H1 (cell line): ENCODE results near the gene AFF1. TPM values are rescaled to one million over a fixed set of nuclear protein-coding genes. Genes with fewer than 3 reads are reported as not detected.

Source experiments
- CTCF ChIA-PET: fragments of 300-600 bp; sonication (Branson Sonifier 250); formaldehyde crosslinking; loops from one replicate; lab custom pipeline; 2021; ENCODE audit not compliant: partially characterized antibody; lab: Charles Lee
- POLR2A ChIA-PET: fragments of 300-600 bp; sonication (Branson Sonifier 250); formaldehyde crosslinking; loops from one replicate; lab custom pipeline; 2021; ENCODE audit warnings: inconsistent platforms; ENCODE audit not compliant: partially characterized antibody; lab: Charles Lee
- DNase-seq, 2 experiments: peaks; one replicate each; pipeline versions ENCODE4 v3.0.0 to v3.0.0-alpha.2; 2010 to 2022; ENCODE audit warnings: low spot score in 2 of 2, low read depth in 1 of 2, mixed read lengths in 1 of 2
- FAIRE-seq: peaks from 2 replicates; lab custom pipeline; 2011; peaks lifted over from hg19 to GRCh38; lab: Jason Lieb, UNC
- H2AFZ ChIP-seq: 2 replicates; pipeline ENCODE4 v1.8.1; 2012; ENCODE audit warnings: low read length, inconsistent platforms
- H2AK5ac ChIP-seq: 2 replicates; pipeline ENCODE4 v1.6.1; 2013; ENCODE audit warnings: low read depth, low read length
- H2BK120ac ChIP-seq: replicated peaks from 2 replicates; pipeline ENCODE3; 2013; ENCODE audit warnings: low read depth, low read length, inconsistent platforms
- H2BK12ac ChIP-seq: 2 replicates; pipeline ENCODE4 v1.6.1; 2013; ENCODE audit warnings: low read depth, low read length
- H2BK15ac ChIP-seq: 2 replicates; pipeline ENCODE4 v1.6.1; 2013; ENCODE audit warnings: low read length
- H2BK20ac ChIP-seq: 2 replicates; pipeline ENCODE4 v1.6.1; 2013; ENCODE audit warnings: low read length
- H2BK5ac ChIP-seq: 2 replicates; pipeline ENCODE4 v1.6.1; 2013; ENCODE audit warnings: low read depth, low read length
- H3K14ac ChIP-seq: 2 replicates; pipeline ENCODE4 v1.6.1; 2013; ENCODE audit warnings: inconsistent platforms; ENCODE audit not compliant: insufficient read length
- H3K18ac ChIP-seq: 2 replicates; pipeline ENCODE4 v1.6.1; 2013; ENCODE audit warnings: low read length; ENCODE audit errors: extremely low read depth
- H3K23ac ChIP-seq: 2 replicates; pipeline ENCODE4 v1.6.1; 2013; ENCODE audit warnings: inconsistent platforms; ENCODE audit not compliant: insufficient read length
- H3K23me2 ChIP-seq: 2 replicates; pipeline ENCODE4 v1.6.1; 2013; ENCODE audit warnings: low read depth, low read length
- H3K27ac ChIP-seq: 2 replicates; pipeline ENCODE4 v1.6.1; 2011; ENCODE audit warnings: low read depth, low read length, inconsistent platforms
- H3K27me3 ChIP-seq, 4 experiments: replicated peaks in 1 of 4; 1 replicate in 1 of 4; 2 replicates in 3 of 4; pipeline versions ENCODE4 v1.6.1 to v1.8.1; 2011 to 2013; ENCODE audit warnings: low read length in 3 of 4, mild to moderate bottlenecking in 3 of 4, inconsistent platforms in 2 of 4, mixed read lengths in 2 of 4, moderate library complexity in 1 of 4; ENCODE audit not compliant: control insufficient read depth in 3 of 4, insufficient read depth in 3 of 4; ENCODE audit errors: extremely low read depth in 1 of 4
- H3K36me3 ChIP-seq, 4 experiments: 2 replicates each; pipeline versions ENCODE4 v1.6.1 to v1.8.1; 2011 to 2013; ENCODE audit warnings: mild to moderate bottlenecking in 4 of 4, low read length in 3 of 4, moderate library complexity in 2 of 4, control low read depth in 1 of 4, inconsistent platforms in 1 of 4; ENCODE audit not compliant: insufficient read depth in 4 of 4, control insufficient read depth in 2 of 4
- H3K4ac ChIP-seq: replicated peaks from 2 replicates; pipeline ENCODE3; 2013; ENCODE audit warnings: low read length, low read depth, mixed read lengths, inconsistent platforms; ENCODE audit not compliant: insufficient read length
- H3K4me1 ChIP-seq, 4 experiments: replicated peaks in 1 of 4; 1 replicate in 1 of 4; 2 replicates in 3 of 4; pipeline versions ENCODE4 v1.6.1 to v1.8.1; 2011 to 2013; ENCODE audit warnings: low read length in 3 of 4, inconsistent platforms in 2 of 4, mixed read lengths in 1 of 4; ENCODE audit not compliant: insufficient read depth in 4 of 4, control insufficient read depth in 3 of 4
- H3K4me2 ChIP-seq, 2 experiments: 2 replicates each; pipeline versions ENCODE4 v1.6.1 to v1.8.1; 2011 to 2013; ENCODE audit warnings: low read depth in 2 of 2, low read length in 2 of 2, control low read depth in 1 of 2, inconsistent platforms in 1 of 2, mild to moderate bottlenecking in 1 of 2; ENCODE audit not compliant: insufficient read depth in 1 of 2
- H3K4me3 ChIP-seq, 4 experiments: fragments of 200-600, 300-600 bp in 1 of 4; sonication (generic), shearing (Covaris generic), sonication (Bioruptor Twin) in 1 of 4; 2 replicates each; pipeline versions ENCODE4 v1.5.1 to v1.8.1; 2011 to 2016; ENCODE audit warnings: low read length in 4 of 4, low read depth in 3 of 4, control low read depth in 2 of 4, inconsistent platforms in 2 of 4, mild to moderate bottlenecking in 2 of 4, mixed read lengths in 1 of 4, moderate library complexity in 1 of 4; ENCODE audit not compliant: insufficient read depth in 2 of 4; ENCODE audit errors: extremely low read depth in 1 of 4
- H3K56ac ChIP-seq: replicated peaks from 2 replicates; pipeline ENCODE3; 2013; ENCODE audit warnings: low read depth, mild to moderate bottlenecking, mixed read lengths, low read length, inconsistent platforms; ENCODE audit not compliant: insufficient read length
- H3K79me1 ChIP-seq: 2 replicates; pipeline ENCODE4 v1.6.1; 2013; ENCODE audit warnings: low read depth, low read length, control low read depth
- H3K79me2 ChIP-seq, 2 experiments: 2 replicates each; pipeline versions ENCODE4 v1.6.1 to v1.8.1; 2012 to 2013; ENCODE audit warnings: low read length in 2 of 2, mild to moderate bottlenecking in 2 of 2, inconsistent platforms in 1 of 2; ENCODE audit not compliant: insufficient read depth in 2 of 2, control insufficient read depth in 1 of 2
- H3K9ac ChIP-seq, 4 experiments: replicated peaks in 1 of 4; 1 replicate in 1 of 4; 2 replicates in 3 of 4; pipeline versions ENCODE4 v1.6.1 to v1.8.1; 2011 to 2013; ENCODE audit warnings: low read depth in 3 of 4, low read length in 3 of 4, control low read depth in 2 of 4, mild to moderate bottlenecking in 2 of 4, moderate library complexity in 2 of 4, inconsistent platforms in 1 of 4; ENCODE audit errors: extremely low read depth in 1 of 4
- H3K9me3 ChIP-seq, 2 experiments: 2 replicates each; pipeline versions ENCODE4 v1.6.1 to v1.8.1; 2012 to 2013; ENCODE audit warnings: mild to moderate bottlenecking in 2 of 2, moderate library complexity in 2 of 2, control low read depth in 1 of 2, inconsistent platforms in 1 of 2, low read depth in 1 of 2, low read length in 1 of 2, mixed read lengths in 1 of 2; ENCODE audit not compliant: insufficient read depth in 2 of 2
- H4K20me1 ChIP-seq, 2 experiments: replicated peaks in 1 of 2; 2 replicates each; pipeline versions ENCODE3 to v1.8.1; 2011 to 2013; ENCODE audit warnings: inconsistent platforms in 2 of 2, low read length in 2 of 2, mild to moderate bottlenecking in 1 of 2; ENCODE audit not compliant: insufficient read depth in 2 of 2, control insufficient read depth in 1 of 2
- H4K5ac ChIP-seq: 2 replicates; pipeline ENCODE4 v1.6.1; 2013; ENCODE audit warnings: low read length, low read depth, mixed read lengths, inconsistent platforms; ENCODE audit not compliant: insufficient read length
- H4K8ac ChIP-seq: 2 replicates; pipeline ENCODE4 v1.8.0; 2013; ENCODE audit warnings: mild to moderate bottlenecking, moderate library complexity, low read length, inconsistent platforms; ENCODE audit not compliant: insufficient read depth; ENCODE audit errors: extremely low read depth
- H4K91ac ChIP-seq: replicated peaks from 2 replicates; pipeline ENCODE3; 2013; ENCODE audit warnings: low read length, mixed read lengths, inconsistent platforms; ENCODE audit not compliant: insufficient read length
- ASH2L ChIP-seq: fragments of 200-600, 300-600 bp; sonication (generic); IDR thresholded peaks from one replicate; pipeline ENCODE4 v1.7.1; 2017; ENCODE audit warnings: low read length
- BACH1 ChIP-seq: IDR thresholded peaks from 2 replicates; pipeline ENCODE4 v1.6.1; 2012; ENCODE audit warnings: low read length, improper control_type of control experiment
- CBX5 ChIP-seq: fragments of 300-800, 300-1000 bp; sonication (generic); IDR thresholded peaks from 2 replicates; pipeline ENCODE4 v1.7.1; 2016; ENCODE audit warnings: antibody characterized with exemption, low read length, low read depth
- GTF2F1 ChIP-seq: IDR thresholded peaks from 2 replicates; pipeline ENCODE4 v1.6.1; 2012; ENCODE audit warnings: low read depth, low read length, improper control_type of control experiment, borderline replicate concordance
- HDAC2 ChIP-seq, 2 experiments: fragments of 300-600 bp in 1 of 2; sonication (generic) in 1 of 2; IDR thresholded peaks; 2 replicates each; pipeline ENCODE4 v1.6.1; 2011 to 2012; ENCODE audit warnings: low read depth in 2 of 2, low read length in 2 of 2, mild to moderate bottlenecking in 2 of 2, moderate library complexity in 2 of 2, borderline replicate concordance in 1 of 2, inconsistent platforms in 1 of 2
- KDM1A ChIP-seq: fragments of 200-600, 300-600 bp; sonication (generic); IDR thresholded peaks from 2 replicates; pipeline ENCODE4 v1.7.1; 2016; ENCODE audit warnings: mild to moderate bottlenecking, low read length, borderline replicate concordance
- KDM5A ChIP-seq: fragments of 200-600 bp; IDR thresholded peaks from 2 replicates; pipeline ENCODE4 v1.7.1; 2012; ENCODE audit warnings: mild to moderate bottlenecking, low read length, inconsistent platforms, mixed read lengths
- POLR2A ChIP-seq, 2 experiments: IDR thresholded peaks; 1 replicate in 1 of 2; 2 replicates in 1 of 2; pipeline ENCODE4 v1.6.1; 2011; ENCODE audit warnings: low read depth in 2 of 2, low read length in 2 of 2, mild to moderate bottlenecking in 2 of 2; ENCODE audit errors: control extremely low read depth in 1 of 2
- SIX5 ChIP-seq: IDR thresholded peaks from 2 replicates; pipeline ENCODE4 v1.6.1; 2011; ENCODE audit warnings: mild to moderate bottlenecking, low read depth, low read length
- WGBS, 2 experiments: shearing (Covaris generic) in 1 of 2; methylation state at CpG; one replicate each; pipeline versions ENCODE4 v1.1.6 to v1.1.7; 2013 to 2015; ENCODE audit warnings: low lambda C conversion rate in 2 of 2, mixed read lengths in 2 of 2, inconsistent platforms in 1 of 2, low coverage in 1 of 2, missing lambda C conversion rate in 1 of 2; ENCODE audit not compliant: insufficient replicate concordance in 2 of 2, insufficient coverage in 1 of 2, insufficient read length in 1 of 2; ENCODE audit errors: extremely low coverage in 1 of 2, missing lambda C conversion rate in 1 of 2; 5-methylcytosine and 5-hydroxymethylcytosine counted together
- polyA plus RNA-seq, 7 experiments: library from polyadenylated mRNA; depleted of rRNA in 3 of 7; stranded (reverse) in 5 of 7; unstranded in 2 of 7; fragments of >200 nt in 5 of 7; fragments of 200-250 nt in 2 of 7; gene quantifications; 1 replicate in 5 of 7; 2 replicates in 1 of 7; 4 replicates in 1 of 7; pipeline versions ENCODE4 v1.2.1 to v1.2.3, GENCODE V29; 2011 to 2013; ENCODE audit warnings: missing spikeins in 2 of 7, mixed read lengths in 2 of 7
- total RNA-seq: library from RNA; stranded (reverse); fragmentation: NEBNext Ultra II Directional; extraction: Animal tissue kit (Norgen Biotek cat#: 25700); gene quantifications from 2 replicates; pipeline ENCODE4 v1.2.1, GENCODE V29; 2021

Gene AFF1
- total and polyA plus RNA-seq, 2 of the 8 experiments (the other 6 are each of a cell fraction or from before 2014, with no cell fraction given) = 14.8 to 85.5 TPM

GRCh38 chr4:86893136-86893535 lies 41.7 kb upstream of the AFF1 start:
- no peak overlapping the region for H4K8ac ChIP-seq
- no peak overlapping the region for H2BK20ac ChIP-seq
- H3K56ac ChIP-seq = no peak overlapping the region
- H3K79me1 ChIP-seq = no peaks in the 10 kb centered on the region
- H2BK15ac ChIP-seq = no peak overlapping the region
- peak overlapping the region in 1 of 2 experiments; percentile 73; a peak in 1 of 4 replicates for H3K4me2 ChIP-seq
- peaks cover 0 to 6% (median 2%) of the 10 kb centered on the region in 4 experiments; a peak in 3 of 7 replicates for H3K27me3 ChIP-seq
- no peak for DNase-seq
- POLR2A ChIA-PET = interaction anchor here (0.7 to 2.1 kb wide), 4 partner anchors 10 to 393 kb away, joined by 4 to 15 read pairs (median 4); partner anchors contain the start of gene PTPN13
- peak overlapping the region in 3 of 4 experiments; percentile 69 to 83 (median 71); a peak in 3 of 8 replicates for H3K4me3 ChIP-seq
- H3K79me2 ChIP-seq = no peaks in the 10 kb centered on the region
- no peak overlapping the region for H2BK5ac ChIP-seq
- H3K36me3 ChIP-seq = no peaks in the 10 kb centered on the region
- no peak overlapping the region for H2AFZ ChIP-seq
- CTCF ChIA-PET = interaction anchor here (0.8 to 3.6 kb wide), 5 partner anchors 14 to 398 kb away, joined by 3 to 33 read pairs (median 4); no protein-coding TSS in a partner anchor
- no peak overlapping the region for H3K4ac ChIP-seq
- H3K23ac ChIP-seq = no peak overlapping the region
- FAIRE-seq = no peak
- H4K5ac ChIP-seq = no peak overlapping the region
- no peak overlapping the region for H3K9ac ChIP-seq
- H2BK12ac ChIP-seq = peak overlapping the region; percentile 95; the same call in 1 of the 2 replicates
- H3K14ac ChIP-seq = no peak overlapping the region
- WGBS, 2 experiments = 90% methylated on average over 19 of the region's 19 CpGs; no CpG with 5 or more reads in 1 of the 2 experiments
- no peak overlapping the region for H3K27ac ChIP-seq
- H2BK120ac ChIP-seq = no peak overlapping the region
- H4K91ac ChIP-seq = no peak overlapping the region
- H3K4me1 ChIP-seq = peaks cover 0 to 3% (median under 1%) of the 10 kb centered on the region in 4 experiments; a peak in 1 of 7 replicates
- H4K20me1 ChIP-seq = no peaks in the 10 kb centered on the region
- H3K9me3 ChIP-seq = no peaks in the 10 kb centered on the region
- H3K18ac ChIP-seq = no peak overlapping the region
- TF ChIP-seq KDM5A (no peak), CBX5 (no peak), SIX5 (no peak), HDAC2 (IDR thresholded peaks at IDR 0.05; ENCODE audit: borderline replicate concordance in 1 of 2, low read depth in 2 of 2, low read length in 2 of 2) (no peak), BACH1 (no peak), KDM1A (no peak), POLR2A (IDR thresholded peaks at IDR 0.05; ENCODE audit: control extremely low read depth in 1 of 2, low read depth in 2 of 2, low read length in 2 of 2) (no peak), ASH2L (no peak), GTF2F1 (no peak)
- H3K23me2 ChIP-seq = peaks cover 8% of the 10 kb centered on the region
- no peak overlapping the region for H2AK5ac ChIP-seq
